Activated T-cell treated with anti-CD3 and anti-CD28 coated beads for 24 hours (primary cell): ENCODE measurements around the gene KCNIP4.
"Not testable (repeated sequence)": the region's sequence is repeated elsewhere in the genome, so short reads cannot be mapped to it uniquely, and the experiment has no call there.

Experiments used
- DNase-seq: peaks from one replicate; pipeline ENCODE4 v3.0.0-alpha.2; 2020; ENCODE audit warnings: low read depth

KCNIP4 gene

DNA sequence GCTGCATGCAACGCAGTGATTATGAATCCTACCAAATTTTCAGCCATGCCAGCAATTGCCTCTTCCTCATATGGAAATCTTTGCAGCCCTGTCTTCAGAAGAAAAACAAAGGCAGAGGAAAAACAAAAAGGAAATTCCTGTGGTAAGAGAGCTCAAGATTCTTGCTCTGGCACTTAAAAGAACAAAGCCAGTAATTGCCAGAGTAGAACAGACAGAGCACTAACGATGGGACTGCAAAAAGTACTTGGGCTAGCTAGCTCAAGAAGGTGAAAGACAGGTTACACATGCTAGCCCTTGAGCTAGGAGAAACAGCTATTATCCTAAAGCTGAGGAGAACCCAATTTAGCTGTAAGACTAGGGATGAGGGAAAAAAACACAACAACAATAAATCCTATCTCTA is 582.3 kb downstream of the KCNIP4 start:
- DNase-seq = no peak

DNA sequence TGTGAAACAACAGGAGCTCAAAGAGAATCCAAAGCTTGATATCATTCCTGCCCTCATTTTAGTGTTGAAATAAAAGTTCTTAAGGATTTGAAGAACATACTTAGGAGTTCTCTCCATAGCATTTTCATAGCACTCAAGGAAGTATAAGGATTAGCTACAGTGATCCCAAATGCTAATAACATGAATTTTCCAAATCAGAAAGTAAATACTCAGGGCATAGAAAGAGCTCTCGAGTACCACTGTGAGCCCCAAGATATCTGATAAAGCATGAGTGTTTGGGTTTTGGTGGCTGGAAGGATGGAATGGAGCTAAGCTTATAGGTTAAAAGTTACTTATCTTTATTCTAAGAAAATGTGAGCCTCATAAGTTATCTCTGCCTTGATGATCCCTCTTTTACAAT is 584.9 kb downstream of the KCNIP4 start:
- no peak for DNase-seq

DNA sequence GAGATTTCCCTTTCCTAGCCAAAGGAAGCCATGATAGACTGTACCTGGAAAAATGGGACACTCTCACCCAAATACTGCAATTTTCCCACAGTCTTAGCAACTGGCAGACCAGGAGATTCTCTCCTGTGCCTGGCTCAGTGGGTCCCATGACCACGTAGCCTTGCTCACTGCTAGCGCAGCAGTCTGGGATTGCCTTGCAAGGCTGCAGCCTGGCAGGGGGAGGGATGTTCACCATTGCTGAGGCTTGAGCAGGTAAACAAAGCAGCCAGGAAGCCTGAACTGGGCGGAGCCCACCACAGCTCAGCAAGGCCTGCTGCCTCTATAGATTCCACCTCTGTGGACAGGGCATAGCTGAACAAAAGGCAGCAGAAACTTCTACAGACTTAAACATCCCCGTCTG is 596.2 kb downstream of the KCNIP4 start:
- not testable (repeated sequence) for DNase-seq

DNA sequence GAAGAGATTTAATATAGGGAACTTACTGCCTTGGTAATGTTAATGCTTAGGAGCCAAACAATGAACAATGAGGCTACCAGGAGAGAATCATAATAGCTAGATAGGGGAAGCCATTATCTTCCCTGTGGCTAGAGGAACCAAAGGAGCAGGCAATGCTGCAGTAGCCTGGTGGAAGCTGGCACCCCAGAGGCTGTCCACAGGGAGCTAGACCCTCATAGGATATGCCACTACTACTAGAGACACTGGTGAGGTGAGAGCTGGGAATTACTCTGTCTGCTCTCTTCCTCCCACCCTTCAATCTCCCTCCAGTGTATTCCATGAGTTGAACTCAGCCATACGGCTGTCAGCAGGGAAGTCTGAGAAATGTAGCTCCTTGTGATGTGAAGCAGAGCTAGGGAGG is 601.4 kb downstream of the KCNIP4 start:
- DNase-seq = no peak

DNA sequence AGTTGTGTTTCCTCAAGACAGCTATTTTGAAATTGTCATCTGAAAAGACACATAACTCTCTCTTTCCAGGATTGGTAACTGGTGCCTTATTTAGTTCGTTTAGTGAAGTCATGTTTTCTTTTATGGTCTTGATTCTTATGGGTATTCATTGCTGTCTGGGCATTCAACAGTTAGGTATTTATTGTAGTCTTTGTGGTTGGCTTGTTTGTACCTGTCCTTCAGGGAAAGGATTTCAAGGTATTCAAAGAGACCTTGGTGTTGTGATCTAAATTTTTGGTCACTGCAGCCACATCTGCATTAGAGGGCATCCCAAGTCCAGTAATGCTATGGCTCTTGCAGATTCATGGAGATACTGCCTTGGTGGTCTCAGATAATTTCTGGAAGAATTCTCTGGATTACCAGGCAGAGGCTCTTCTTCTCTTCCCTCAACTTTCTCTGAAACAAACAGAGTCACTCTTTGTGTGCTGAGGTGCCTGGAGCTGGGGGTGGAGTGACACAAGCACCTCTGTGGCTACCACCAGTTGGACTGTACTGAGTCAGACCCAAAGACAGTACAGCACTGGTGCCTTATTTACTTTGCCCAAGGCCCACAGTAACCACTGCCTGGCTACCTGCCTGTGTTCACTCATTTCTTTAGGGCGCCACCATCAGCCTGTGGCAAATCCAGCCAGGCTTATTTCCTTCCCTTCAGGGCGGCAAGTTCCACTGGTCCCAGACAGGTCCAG is 620.4 kb downstream of the KCNIP4 start:
- no peak for DNase-seq

DNA sequence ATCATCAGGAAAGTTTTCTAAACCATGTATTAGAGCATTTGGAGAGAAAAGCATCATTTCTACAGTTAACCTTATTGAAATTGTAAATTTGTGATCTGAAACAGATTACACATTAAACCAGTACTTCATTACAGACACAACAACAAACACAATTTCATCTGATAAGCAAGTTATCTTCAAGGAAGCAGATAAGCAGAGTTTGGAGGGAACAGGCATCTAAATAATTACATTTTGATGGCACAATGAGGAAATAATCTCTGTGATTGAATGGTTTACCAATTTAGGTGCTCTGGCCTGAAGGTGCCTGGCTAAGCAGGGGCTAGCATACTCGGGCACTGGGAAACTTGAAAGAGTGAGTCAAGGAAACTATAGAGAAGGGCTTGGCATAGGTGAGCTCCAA is 628.5 kb downstream of the KCNIP4 start:
- no peak for DNase-seq

DNA sequence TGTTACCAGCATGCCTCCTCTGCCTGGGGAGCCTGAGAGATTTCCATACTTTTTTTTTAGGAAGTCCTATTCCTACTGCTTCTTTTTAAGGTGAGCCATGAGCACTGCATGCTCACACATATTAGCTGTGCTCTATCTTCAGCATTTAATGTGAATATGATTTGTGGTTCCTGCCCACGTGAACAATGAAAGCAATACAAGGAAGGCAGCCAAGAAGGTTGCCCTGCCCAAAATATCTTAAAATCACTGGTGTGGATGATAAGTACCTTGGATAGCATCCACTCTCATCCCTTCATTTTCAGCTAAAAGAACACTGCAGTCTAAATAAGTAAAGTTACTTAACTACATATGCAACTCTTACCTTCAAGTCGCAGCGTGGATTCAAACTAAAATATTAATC is 640.9 kb downstream of the KCNIP4 start:
- DNase-seq = no peak

DNA sequence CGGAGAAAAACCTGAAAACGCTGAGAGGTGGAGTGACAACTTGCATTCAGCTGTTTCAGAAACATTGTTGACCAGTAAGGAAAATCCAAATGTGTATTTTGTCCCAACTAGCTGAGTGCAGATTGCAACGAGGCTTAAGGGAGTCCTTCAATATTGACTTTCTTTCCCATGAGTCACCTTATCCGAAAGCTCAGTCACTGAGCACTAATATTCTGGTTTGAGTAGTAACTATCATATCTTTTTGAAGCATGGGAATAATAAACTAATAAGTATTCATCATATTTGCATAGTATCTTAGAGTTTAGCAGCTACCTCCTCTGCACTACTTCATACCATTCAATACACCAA is 644.1 kb downstream of the KCNIP4 start:
- DNase-seq = no peak

DNA sequence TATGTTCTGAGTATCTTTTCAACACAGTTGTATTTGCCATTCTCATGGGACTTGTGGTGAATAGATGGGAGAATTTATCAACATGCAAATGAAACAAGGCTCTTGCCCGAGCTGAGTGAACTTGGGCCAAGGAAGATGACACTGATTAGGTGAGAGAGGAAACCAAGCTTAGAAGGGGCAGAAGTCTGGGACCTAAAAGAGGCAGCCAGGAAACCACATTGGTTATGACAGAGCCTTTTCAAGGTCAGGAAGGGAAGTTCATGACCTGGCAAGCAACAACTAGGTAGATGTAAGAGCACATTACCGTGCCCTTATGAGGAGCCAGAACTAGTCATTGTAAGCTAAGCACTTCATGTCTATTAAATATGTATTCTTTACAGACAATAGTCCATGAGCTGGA is 658.0 kb downstream of the KCNIP4 start:
- DNase-seq = no peak

DNA sequence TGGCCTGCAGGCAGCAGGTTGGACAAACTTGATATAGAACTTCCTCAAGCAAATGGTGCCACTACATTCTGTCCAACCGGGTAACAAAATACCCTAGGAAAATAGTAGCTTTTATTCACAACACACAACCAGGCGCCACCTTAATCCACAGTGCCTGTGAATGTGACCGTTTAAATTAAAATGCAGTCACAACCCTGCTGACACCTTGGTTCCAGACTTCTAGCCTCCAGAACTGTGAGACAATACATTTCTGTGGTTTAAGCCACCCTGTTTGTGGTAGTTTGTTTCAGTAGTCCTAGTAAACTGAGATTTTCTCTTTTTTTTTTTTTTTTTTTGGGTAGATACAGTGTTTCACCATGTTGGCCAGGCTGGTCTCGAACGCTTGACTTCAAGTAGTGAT is 672.5 kb downstream of the KCNIP4 start:
- DNase-seq = no peak

DNA sequence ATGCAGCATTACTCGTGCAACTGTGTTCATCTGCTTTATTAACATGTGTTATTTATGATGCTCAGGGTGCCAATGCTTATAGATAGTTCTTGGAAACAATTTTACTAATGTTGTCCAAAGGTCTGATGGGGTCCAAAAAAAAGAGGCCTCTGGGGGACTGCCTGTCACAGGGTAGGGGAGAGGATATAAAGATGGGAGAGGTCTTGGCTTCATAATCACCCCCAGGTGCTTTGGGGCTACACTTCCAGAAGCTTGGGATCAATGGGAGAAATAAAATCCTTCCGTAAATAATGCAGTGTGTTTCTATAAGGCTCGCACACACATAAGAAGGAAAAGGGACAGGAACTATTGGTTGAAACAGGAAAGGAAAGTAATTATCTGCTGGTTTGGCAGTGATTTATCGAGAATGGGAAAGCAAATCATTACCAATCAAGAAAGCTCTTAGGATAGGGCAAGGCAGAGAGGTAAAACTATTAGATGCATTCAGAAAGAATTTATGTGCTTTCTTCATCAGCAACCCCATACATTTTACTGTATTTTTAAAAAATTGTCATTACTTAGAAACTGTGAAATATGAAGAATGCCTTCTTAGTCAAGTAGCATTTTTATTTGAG is 677.0 kb downstream of the KCNIP4 start:
- DNase-seq = no peak

DNA sequence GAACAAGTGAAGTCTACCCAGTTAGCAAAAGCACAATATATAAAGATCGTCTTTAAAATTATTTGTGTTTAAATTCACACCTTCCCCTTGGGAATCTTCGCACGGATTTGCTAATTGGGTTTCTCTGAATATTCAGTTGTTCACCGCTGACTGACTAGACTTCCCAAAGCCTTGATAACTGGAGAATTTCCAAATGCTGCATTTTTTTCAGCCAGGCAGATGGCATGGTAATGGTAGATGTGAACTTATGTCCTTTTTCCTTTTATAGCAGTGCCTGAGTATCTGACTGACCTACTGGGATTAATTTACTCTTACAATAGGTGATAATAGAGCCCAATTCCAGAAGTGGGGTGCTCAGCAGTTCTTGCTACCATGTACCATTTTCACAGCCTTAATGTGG is 700.2 kb downstream of the KCNIP4 start:
- DNase-seq = no peak

DNA sequence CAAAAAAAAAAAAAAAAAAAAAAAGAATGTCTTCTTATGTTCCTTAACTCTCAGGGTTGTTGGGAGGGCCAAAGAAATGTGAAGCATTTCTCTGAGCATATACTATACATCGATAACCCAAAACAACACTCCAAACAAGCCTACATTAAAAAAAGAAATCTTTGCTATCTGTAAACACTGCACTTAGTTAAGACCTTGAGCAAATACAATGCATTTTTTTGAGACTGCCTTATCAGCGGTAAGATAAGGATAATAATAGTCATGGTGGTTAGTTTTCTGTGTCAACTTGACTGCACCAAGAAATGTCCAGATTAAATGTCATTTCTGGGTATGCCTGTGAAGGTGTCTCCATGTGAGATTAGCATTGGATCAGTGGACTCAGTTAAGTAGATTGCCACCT is 706.4 kb downstream of the KCNIP4 start:
- no peak for DNase-seq

DNA sequence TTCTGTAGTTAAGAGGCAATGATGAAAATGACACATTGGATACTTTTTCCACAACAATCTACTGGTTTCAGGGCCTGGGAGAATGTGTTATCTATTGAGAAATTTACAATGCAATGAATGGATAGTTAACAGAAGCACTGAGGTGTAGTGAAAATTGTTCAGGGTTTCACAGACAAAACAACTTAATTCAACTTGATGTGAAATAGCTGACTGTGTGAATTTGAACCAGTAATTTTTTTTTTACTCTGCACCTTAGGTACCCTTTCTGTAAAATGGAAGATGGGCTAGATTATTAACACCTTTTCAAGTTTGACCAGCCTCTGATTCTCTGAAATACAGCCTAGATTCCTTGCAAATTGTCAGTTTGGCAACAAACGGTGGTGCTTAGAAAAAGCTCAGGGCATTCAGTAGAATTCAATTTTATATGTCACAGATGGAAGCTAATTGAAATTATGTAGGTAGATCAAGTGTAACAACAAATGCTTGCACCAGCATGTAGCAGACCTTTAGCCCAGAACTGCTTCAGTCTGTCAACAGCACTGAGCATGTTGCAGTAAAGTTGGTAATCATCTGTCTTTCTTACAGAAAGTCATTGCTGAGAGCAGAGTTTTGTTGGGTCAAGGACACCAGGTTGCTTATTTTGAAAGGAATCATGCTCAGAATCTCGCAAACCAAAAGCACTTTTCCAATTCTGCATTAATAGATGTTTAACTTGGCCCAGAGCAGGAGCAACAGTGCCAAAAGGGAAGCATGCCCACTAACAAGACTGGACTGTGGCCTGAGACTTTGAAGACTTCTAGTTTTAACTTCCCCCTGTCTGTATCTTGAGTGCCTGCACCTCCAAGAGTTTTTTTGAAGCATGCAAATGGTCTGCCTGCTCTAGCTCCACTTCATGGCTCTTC is 721.7 kb downstream of the KCNIP4 start:
- DNase-seq = no peak

DNA sequence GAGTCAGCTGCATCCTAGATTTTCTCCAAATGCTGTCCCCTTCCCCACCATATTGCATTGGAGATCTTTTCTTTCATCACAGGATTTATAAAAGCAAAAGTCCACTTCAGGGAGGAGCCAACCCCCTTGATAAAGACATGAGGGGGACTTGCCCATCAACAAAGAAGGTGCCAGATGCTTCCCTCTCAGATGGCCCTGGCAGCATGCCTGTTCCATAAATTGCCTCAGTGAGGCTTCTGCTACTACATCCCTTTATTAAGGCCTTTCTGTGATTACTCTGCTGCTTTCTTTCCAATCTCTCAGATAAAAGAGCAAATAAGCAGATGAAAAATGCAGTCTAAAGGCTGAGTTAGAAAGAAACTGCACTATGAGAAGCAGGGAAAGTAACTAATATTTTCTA is 736.7 kb downstream of the KCNIP4 start:
- DNase-seq = no peak

DNA sequence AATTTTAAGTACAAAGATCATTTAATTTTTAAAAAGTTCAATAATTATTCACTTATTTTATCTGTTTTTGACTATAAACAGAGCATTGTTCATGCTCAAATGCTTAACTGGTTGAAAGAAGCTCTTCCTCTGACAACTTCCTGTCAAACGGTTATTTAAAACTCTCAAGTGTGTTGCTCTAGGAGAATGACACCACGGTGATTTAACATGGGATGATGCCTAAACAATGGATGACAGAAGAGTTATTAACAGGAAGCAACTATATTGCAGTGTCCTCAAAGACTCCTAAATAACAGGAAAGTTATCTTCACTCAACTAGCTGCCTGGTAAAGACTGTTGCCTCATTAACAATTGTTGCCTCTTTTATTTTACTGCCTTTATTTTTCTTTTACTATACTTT is 738.7 kb downstream of the KCNIP4 start:
- no peak for DNase-seq

DNA sequence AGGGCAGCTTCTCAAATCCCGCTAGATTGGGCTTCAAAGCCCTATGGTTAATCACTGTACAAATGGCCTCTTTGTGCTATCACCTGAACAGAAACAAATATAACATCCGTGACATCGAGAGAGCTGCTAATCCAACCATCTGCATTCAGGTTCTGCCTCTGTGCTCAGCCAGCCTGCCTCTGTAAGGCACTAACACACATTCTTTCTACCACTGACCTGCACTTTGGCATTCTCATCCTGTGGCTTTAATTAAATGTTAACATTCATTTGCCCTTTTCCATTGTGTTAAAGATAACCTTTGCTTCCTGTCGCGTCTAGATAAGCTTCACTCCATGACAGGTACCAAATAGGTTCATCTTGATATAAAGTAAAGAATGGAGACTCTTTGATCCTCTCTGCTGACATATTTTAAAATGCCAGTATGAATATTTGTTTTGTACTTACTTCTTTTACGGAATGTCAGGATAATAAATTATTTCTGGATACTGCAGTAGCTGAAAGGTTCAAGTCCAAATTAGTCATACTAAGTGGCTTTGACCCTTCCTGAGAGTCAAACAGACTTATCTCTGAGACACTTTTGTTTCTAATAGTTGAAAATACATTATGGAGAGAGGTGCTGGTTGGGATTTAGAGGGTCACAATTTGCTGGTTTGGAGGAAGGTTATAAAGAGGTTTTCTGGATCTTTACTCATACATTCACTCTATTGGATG is 742.6 kb downstream of the KCNIP4 start:
- DNase-seq = no peak

DNA sequence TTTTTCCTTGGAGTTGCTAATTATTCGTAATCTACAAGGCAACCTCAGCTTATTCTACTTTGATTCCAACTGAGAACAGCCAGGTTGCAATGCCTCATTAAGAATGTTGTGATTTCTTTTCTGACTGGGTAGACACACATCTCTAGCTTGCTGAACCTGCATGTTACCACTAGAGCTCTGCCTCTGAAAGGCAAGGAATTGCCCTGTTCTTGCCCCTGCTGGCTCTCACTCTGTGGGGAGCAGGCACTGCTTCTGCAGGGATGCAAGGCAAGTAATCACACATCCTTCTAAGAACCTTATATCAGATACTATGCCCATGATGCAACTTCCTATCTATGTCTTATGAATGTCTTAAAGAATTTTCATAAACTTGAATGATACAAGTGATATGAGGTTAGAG is 745.2 kb downstream of the KCNIP4 start:
- no peak for DNase-seq

DNA sequence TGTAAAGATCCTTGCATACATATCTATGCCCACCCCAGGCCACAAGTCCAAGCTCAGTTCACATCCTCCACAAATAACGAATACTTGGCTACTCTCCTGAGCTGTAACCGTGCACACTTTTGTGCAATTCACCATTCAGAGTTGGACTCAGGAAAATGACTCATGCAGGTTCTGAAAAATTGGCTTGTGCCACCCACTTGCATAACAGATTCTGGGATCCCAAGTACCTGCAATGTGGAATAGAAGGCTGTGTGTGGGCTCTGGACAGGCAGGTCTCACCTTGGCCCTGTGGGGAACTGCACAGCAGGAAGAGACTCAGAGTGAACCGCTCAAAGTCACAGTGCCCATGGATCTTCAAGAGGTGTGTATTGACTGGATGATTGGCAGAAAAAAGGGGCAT is 745.6 kb downstream of the KCNIP4 start:
- DNase-seq = no peak

DNA sequence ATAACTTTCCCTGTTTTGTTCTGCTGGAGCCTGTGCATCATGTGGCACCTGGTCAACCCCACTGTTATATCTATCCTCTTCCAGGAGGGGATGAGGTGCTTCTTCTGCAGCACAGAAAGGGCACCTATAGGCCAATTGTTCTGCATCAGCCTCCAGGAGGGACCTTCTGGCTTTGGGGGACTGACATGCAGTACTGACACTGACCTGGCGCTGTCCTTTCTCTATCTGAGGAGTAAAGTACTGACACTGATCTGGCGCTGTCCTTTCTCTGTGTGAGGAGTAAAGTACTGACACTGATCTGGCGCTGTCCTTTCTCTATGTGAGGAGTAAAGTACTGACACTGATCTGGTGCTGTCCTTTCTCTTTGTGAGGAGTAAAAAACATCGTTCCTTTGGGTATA is 749.9 kb downstream of the KCNIP4 start:
- DNase-seq = no peak

DNA sequence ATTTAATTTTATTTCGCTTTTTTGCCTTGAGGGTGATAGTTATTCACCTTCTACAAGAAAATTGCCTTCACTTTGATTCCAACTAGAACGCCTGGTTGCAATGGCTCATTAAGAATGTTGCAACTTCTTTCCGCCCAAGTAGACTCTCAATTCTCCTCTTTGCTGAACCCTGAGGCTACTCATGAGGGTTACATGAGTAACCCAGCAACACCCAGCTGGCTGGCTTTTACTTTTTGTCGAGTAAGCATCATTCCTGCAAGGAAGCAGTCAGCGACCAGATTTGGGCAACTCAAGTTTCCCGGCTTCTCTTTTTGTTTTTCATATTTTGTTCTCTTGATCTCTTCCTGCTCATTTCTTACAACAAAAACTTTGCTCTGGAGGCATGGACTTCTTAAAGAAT is 752.9 kb downstream of the KCNIP4 start:
- DNase-seq = no peak

DNA sequence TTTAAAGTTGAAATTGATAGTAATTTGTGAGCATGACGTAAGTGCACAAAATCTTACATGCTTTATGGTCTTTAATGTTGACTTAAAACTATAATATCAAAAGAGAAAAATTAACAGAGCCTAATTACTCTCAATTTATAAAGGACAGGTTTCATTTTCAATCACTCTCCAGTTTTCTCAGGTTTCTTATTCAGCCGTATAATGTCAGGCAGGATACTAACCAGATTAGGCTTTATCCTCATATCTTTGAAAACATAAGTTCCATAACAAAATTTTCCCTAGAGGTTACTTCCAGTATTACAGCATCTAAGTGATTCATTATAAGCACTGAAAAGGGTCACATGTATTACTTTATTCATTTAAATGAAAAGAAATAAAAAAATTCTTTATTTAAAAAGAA is 756.2 kb downstream of the KCNIP4 start:
- no peak for DNase-seq

DNA sequence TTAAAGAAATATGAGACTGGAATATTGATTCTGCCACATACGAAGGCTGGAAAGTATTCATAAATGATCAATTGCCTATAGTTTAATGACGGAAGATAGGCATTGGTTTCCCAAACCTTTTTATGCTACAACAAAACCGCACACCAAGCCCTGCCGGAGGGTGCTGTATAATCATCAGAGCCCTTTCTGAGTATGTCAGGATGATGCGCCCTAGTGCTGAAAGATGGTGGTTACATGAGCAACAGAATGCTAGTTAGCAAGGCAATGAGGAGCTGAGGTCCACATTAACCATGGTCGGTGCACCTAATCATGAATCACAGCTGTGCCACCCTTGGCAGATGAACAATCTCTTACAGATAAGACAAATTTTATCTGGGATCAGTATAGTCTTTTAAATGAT is 757.3 kb downstream of the KCNIP4 start:
- no peak for DNase-seq
